SK-N-SH (cell line): ENCODE results near the gene GRIP2. TPM values are rescaled to one million over a fixed set of nuclear protein-coding genes. Genes with fewer than 3 reads are reported as not detected.
A peak's percentile ranks its signal among the peaks of the same experiment; 100 is the strongest.

ENCODE experiments used
- CTCF ChIA-PET: fragments of 300-600, 350-600 bp; formaldehyde crosslinking; extraction: SDS; loops from one replicate; lab custom pipeline; 2021; lab: Yijun Ruan, JAX
- POLR2A ChIA-PET: fragments of 350-600 bp; sonication (Branson Sonifier 250); formaldehyde crosslinking; extraction: SDS; loops from one replicate; lab custom pipeline; 2020; ENCODE audit warnings: antibody characterized with exemption, inconsistent platforms; lab: Yijun Ruan, JAX
- DNase-seq: peaks from one replicate; pipeline ENCODE4 v3.0.0; 2012
- H2AFZ ChIP-seq: fragments of 200-600 bp; sonication (generic); 2 replicates; pipeline ENCODE4 v1.8.1; 2016; ENCODE audit warnings: antibody characterized with exemption, mild to moderate bottlenecking, low read depth
- H3F3A ChIP-seq: fragments of 200-600 bp; sonication (generic); replicated peaks from 2 replicates; pipeline ENCODE3; 2016; ENCODE audit warnings: antibody characterized with exemption, mild to moderate bottlenecking; ENCODE audit not compliant: insufficient read depth
- H3K27ac ChIP-seq, 2 experiments: fragments of 200-500 bp in 1 of 2; fragments of 200-600 bp in 1 of 2; sonication (Bioruptor generic) in 1 of 2; sonication (generic), shearing (Covaris generic) in 1 of 2; 2 replicates each; pipeline versions ENCODE4 v1.5.1 to v1.6.1; 2014 to 2016; ENCODE audit warnings: low read depth in 2 of 2, inconsistent platforms in 1 of 2, low read length in 1 of 2, mild to moderate bottlenecking in 1 of 2, mixed read lengths in 1 of 2
- H3K27me3 ChIP-seq: fragments of 200-600 bp; sonication (generic), shearing (Covaris generic); 2 replicates; pipeline ENCODE4 v1.6.1; 2016; ENCODE audit warnings: mixed run types; ENCODE audit not compliant: insufficient read depth
- H3K36me3 ChIP-seq, 2 experiments: fragments of 200-500 bp in 1 of 2; fragments of 200-600 bp in 1 of 2; sonication (Bioruptor generic) in 1 of 2; sonication (generic) in 1 of 2; replicated peaks in 1 of 2; 2 replicates each; pipeline versions ENCODE3 to v1.5.1; 2014 to 2016; ENCODE audit warnings: low read length in 1 of 2, mild to moderate bottlenecking in 1 of 2; ENCODE audit not compliant: insufficient read depth in 2 of 2, control insufficient read depth in 1 of 2
- H3K4me1 ChIP-seq, 2 experiments: fragments of 200-500 bp in 1 of 2; fragments of 200-600 bp in 1 of 2; sonication (Bioruptor generic) in 1 of 2; sonication (generic), shearing (Covaris generic) in 1 of 2; 2 replicates each; pipeline versions ENCODE4 v1.5.1 to v1.6.1; 2014 to 2016; ENCODE audit warnings: low read depth in 1 of 2, low read length in 1 of 2, mixed run types in 1 of 2; ENCODE audit not compliant: insufficient read depth in 2 of 2, control insufficient read depth in 1 of 2
- H3K4me2 ChIP-seq: fragments of 200-600 bp; sonication (generic), shearing (Covaris generic); 2 replicates; pipeline ENCODE4 v1.6.1; 2017; ENCODE audit warnings: mixed run types
- H3K4me3 ChIP-seq, 2 experiments: fragments of 200-500 bp in 1 of 2; fragments of 200-600 bp in 1 of 2; sonication (Bioruptor generic) in 1 of 2; sonication (generic), shearing (Covaris generic) in 1 of 2; 2 replicates each; pipeline versions ENCODE4 v1.5.1 to v1.8.1; 2014 to 2016; ENCODE audit warnings: low read depth in 2 of 2, inconsistent platforms in 1 of 2, low read length in 1 of 2, mild to moderate bottlenecking in 1 of 2, mixed read lengths in 1 of 2, moderate library complexity in 1 of 2
- H3K79me2 ChIP-seq: fragments of 200-600 bp; sonication (generic); 2 replicates; pipeline ENCODE4 v1.8.1; 2017; ENCODE audit warnings: mild to moderate bottlenecking; ENCODE audit not compliant: insufficient read depth
- H3K9ac ChIP-seq: fragments of 200-600 bp; sonication (generic); 2 replicates; pipeline ENCODE4 v1.6.1; 2017; ENCODE audit warnings: mixed run types
- H3K9me2 ChIP-seq: fragments of 200-600 bp; sonication (generic); 2 replicates; pipeline ENCODE4 v1.6.1; 2017; ENCODE audit warnings: mixed run types
- H3K9me3 ChIP-seq: fragments of 200-600 bp; sonication (generic); 2 replicates; pipeline ENCODE4 v1.6.1; 2017; ENCODE audit warnings: mixed run types, mild to moderate bottlenecking, moderate library complexity
- H4K20me1 ChIP-seq: fragments of 200-600 bp; sonication (generic); 2 replicates; pipeline ENCODE4 v1.6.1; 2017; ENCODE audit warnings: mild to moderate bottlenecking, mixed run types; ENCODE audit not compliant: insufficient read depth
- CHD2 ChIP-seq: fragments of 150-350 bp; IDR thresholded peaks from 2 replicates; pipeline ENCODE4 v1.6.1; 2018; ENCODE audit warnings: low read length; ENCODE audit not compliant: partially characterized antibody
- ELF1 ChIP-seq: IDR thresholded peaks from 2 replicates; pipeline ENCODE4 v1.4.0; 2012
- EP300 ChIP-seq, 2 experiments: IDR thresholded peaks; 2 replicates each; pipeline versions ENCODE4 v1.4.0 to v1.6.1; 2012; ENCODE audit warnings: borderline replicate concordance in 1 of 2, low read depth in 1 of 2, low read length in 1 of 2
- FOSL2 ChIP-seq: IDR thresholded peaks from 2 replicates; pipeline ENCODE4 v1.4.0; 2012; ENCODE audit warnings: low read depth, mild to moderate bottlenecking, moderate library complexity, borderline replicate concordance
- JUND ChIP-seq: IDR thresholded peaks from 2 replicates; pipeline ENCODE4 v1.4.0; 2012
- MEF2A ChIP-seq: IDR thresholded peaks from 2 replicates; pipeline ENCODE4 v1.4.0; 2012; ENCODE audit warnings: low read depth, borderline replicate concordance
- MXI1 ChIP-seq: IDR thresholded peaks from 2 replicates; pipeline ENCODE4 v1.6.1; 2012; ENCODE audit warnings: mild to moderate bottlenecking, low read depth, low read length, improper control_type of control experiment
- NFIC ChIP-seq: IDR thresholded peaks from 2 replicates; pipeline ENCODE4 v1.4.0; 2012; ENCODE audit warnings: borderline replicate concordance
- POLR2AphosphoS5 ChIP-seq: IDR thresholded peaks from 2 replicates; pipeline ENCODE4 v1.6.1; 2012; ENCODE audit warnings: low read depth, low read length
- RCOR1 ChIP-seq: fragments of 150-350 bp; IDR thresholded peaks from 2 replicates; pipeline ENCODE4 v1.6.1; 2017; ENCODE audit warnings: antibody characterized with exemption, low read length
- RFX5 ChIP-seq: IDR thresholded peaks from 2 replicates; pipeline ENCODE4 v1.6.1; 2012; ENCODE audit warnings: mild to moderate bottlenecking, improper control_type of control experiment, low read length
- RXRA ChIP-seq: IDR thresholded peaks from 2 replicates; pipeline ENCODE4 v1.4.0; 2012; ENCODE audit warnings: low read depth, mild to moderate bottlenecking, borderline replicate concordance
- SMC3 ChIP-seq: IDR thresholded peaks from 2 replicates; pipeline ENCODE4 v1.6.1; 2012; ENCODE audit warnings: low read depth, low read length, improper control_type of control experiment
- TCF12 ChIP-seq: IDR thresholded peaks from 2 replicates; pipeline ENCODE4 v1.4.0; 2012
- TEAD4 ChIP-seq: IDR thresholded peaks from 2 replicates; pipeline ENCODE4 v1.4.0; 2012; ENCODE audit warnings: mild to moderate bottlenecking, borderline replicate concordance; ENCODE audit not compliant: insufficient read depth
- YY1 ChIP-seq: IDR thresholded peaks from 2 replicates; pipeline ENCODE4 v1.4.0; 2012; ENCODE audit warnings: low read depth, mild to moderate bottlenecking
- WGBS: methylation state at CpG from one replicate; pipeline ENCODE4 v1.1.6; 2017; ENCODE audit warnings: low lambda C conversion rate; 5-methylcytosine and 5-hydroxymethylcytosine counted together
- polyA plus RNA-seq, 3 experiments: library from polyadenylated mRNA; depleted of rRNA; stranded (reverse); fragments of >200 nt; gene quantifications; 2 replicates each; pipeline ENCODE4 v1.2.3, GENCODE V29; 2012
- TF ChIP-seq, protein P1 (sequence below): fragments of 150-350 bp; IDR thresholded peaks from 2 replicates; pipeline ENCODE4 v1.6.1; 2017; ENCODE audit warnings: antibody characterized with exemption, low read length, low read depth, borderline replicate concordance
- TF ChIP-seq, protein P2 (sequence below): IDR thresholded peaks from 2 replicates; pipeline ENCODE4; 2012
- TF ChIP-seq, protein P3 (sequence below): fragments of 150-350 bp; IDR thresholded peaks from 2 replicates; pipeline ENCODE4 v1.6.1; 2016; ENCODE audit warnings: mild to moderate bottlenecking, low read depth, low read length
- TF ChIP-seq, protein P4 (sequence below): IDR thresholded peaks from 2 replicates; pipeline ENCODE4 v1.4.0; 2012; ENCODE audit warnings: low read depth, borderline replicate concordance
- TF ChIP-seq, protein P5 (sequence below): fragments of 200-600 bp; sonication (generic); IDR thresholded peaks from 2 replicates; pipeline ENCODE4 v1.6.1; 2017; ENCODE audit warnings: antibody characterized with exemption, mild to moderate bottlenecking, moderate library complexity

Gene GRIP2
- polyA plus RNA-seq, 1 of the 3 experiments (the other 2 are of a cell fraction): 0.15 TPM

DNA sequence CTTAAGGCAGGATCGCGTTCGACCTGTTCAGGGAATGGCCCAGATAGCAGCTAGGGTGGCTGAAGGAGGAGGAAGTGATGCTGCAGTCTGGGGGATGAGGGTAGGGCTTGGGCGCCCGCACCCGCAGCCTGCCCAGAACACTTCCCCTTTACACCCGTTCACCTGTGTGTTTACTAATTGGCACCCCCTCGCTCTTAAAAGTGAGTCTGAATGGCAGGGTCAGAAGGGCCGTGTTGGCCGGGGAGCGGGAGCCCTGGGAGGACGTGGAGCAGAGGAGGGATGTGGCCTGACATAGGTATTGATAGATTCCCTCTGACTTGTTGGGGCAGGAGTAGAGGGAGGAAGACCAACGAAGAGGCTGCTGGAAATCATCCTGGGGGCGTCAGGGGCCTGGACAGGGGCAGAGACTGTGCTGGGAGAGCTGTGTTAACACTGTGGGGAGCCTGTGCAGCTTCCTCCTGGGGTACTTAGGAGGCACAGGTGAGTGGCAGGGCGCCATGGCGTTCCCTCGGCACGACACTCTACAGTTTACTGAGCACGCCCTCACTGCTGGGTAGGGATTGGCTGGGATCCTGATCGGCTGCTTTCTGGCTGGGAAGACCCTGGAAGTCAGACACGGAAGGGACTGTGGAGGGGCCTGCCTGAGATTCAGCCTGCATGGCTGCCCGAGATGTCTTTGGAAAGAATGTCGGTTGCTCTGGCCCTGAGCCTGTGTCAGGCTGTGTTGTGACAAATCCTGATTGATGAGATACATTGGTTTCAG is 86.1 kb downstream of the GRIP2 start (continued):
- TF ChIP-seq, protein P1, sequence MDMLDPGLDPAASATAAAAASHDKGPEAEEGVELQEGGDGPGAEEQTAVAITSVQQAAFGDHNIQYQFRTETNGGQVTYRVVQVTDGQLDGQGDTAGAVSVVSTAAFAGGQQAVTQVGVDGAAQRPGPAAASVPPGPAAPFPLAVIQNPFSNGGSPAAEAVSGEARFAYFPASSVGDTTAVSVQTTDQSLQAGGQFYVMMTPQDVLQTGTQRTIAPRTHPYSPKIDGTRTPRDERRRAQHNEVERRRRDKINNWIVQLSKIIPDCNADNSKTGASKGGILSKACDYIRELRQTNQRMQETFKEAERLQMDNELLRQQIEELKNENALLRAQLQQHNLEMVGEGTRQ: no peak
- TF ChIP-seq, protein P2, sequence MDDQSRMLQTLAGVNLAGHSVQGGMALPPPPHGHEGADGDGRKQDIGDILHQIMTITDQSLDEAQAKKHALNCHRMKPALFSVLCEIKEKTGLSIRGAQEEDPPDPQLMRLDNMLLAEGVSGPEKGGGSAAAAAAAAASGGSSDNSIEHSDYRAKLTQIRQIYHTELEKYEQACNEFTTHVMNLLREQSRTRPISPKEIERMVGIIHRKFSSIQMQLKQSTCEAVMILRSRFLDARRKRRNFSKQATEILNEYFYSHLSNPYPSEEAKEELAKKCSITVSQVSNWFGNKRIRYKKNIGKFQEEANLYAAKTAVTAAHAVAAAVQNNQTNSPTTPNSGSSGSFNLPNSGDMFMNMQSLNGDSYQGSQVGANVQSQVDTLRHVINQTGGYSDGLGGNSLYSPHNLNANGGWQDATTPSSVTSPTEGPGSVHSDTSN: no peak
- TF ChIP-seq RXRA (no peak), TCF12 (no peak), CHD2 (no peak), EP300 (IDR thresholded peaks at IDR 0.05; ENCODE audit: borderline replicate concordance in 1 of 2, low read depth in 1 of 2, low read length in 1 of 2) (no peak), YY1 (no peak), MXI1 (no peak)
- TF ChIP-seq, protein P3, sequence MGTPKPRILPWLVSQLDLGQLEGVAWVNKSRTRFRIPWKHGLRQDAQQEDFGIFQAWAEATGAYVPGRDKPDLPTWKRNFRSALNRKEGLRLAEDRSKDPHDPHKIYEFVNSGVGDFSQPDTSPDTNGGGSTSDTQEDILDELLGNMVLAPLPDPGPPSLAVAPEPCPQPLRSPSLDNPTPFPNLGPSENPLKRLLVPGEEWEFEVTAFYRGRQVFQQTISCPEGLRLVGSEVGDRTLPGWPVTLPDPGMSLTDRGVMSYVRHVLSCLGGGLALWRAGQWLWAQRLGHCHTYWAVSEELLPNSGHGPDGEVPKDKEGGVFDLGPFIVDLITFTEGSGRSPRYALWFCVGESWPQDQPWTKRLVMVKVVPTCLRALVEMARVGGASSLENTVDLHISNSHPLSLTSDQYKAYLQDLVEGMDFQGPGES: no peak

DNA sequence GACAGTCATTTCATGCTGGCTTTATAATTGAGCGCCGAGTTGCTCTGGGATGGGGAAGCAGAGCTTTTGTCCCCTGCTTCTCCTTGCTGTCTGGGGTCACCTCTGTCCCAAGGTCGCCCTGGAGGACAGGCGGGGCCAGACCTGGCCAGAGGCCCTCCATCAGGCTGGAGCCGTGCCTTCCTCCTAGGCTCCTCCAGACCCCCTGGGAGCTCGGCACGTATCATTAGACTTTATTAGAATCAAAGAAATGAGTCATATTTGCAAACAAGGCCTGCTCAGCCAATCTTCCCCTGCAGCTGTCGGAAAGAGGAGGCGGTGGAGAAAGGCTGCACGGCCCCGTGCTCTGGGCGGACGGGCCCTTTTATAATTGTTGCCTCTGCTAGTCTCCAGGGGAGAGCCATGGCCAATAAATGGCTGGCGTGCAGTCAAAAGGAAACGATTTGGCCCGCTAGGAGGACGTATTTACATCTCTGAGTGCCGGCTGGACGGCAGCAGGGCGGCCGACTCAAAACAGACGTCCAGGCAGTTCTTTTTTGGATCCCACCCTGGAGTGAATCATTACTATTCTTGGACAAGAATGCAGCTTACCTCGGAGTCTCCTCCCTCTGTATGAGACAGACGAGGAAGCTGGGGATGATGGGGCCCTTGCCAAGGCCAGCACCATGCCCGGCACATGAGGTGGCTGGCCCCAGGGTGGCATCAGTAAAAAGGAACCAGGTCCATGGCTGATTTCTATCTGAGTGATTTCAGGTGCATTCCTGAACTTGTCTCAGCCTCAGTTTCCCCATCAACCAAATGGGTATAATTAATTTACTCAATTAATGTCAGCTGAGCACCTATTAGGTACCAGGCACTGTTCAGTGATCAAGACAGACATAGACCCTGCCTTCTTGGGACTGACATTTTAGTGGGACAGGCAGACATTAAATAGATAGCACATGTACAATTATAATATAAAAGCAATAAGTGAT is 87.1 kb downstream of the GRIP2 start:
- peak overlapping the region; percentile 79 for H3K4me2 ChIP-seq
- peak overlapping the region; percentile 72 to 97 for H3K27ac ChIP-seq
- peak overlapping the region in 1 of 2 experiments; percentile 29; a peak in 2 of 4 replicates for H3K4me3 ChIP-seq
- H3K36me3 ChIP-seq: peaks cover 22 to 27% of the 10 kb centered on the region in 2 experiments
- no peaks in the 10 kb centered on the region for H3K9me2 ChIP-seq
- peak overlapping the region; percentile 75 for H3K9ac ChIP-seq
- H3K27me3 ChIP-seq: no peaks in the 10 kb centered on the region
- H3K79me2 ChIP-seq: no peaks in the 10 kb centered on the region
- DNase-seq: no peak
- no peaks in the 10 kb centered on the region; the same call in 1 of the 2 replicates for H4K20me1 ChIP-seq
- 12% methylated on average over 19 of the region's 25 CpGs for WGBS
- POLR2A ChIA-PET: interaction anchor here (1.0 kb wide), 1 partner anchor 50 kb away, joined by 5 read pairs; no protein-coding TSS in a partner anchor
- H3K4me1 ChIP-seq: peaks cover 11 to 24% of the 10 kb centered on the region in 2 experiments; a peak in 3 of 4 replicates
- H2AFZ ChIP-seq: no peak overlapping the region
- peaks cover 27% of the 10 kb centered on the region for H3F3A ChIP-seq
- no peaks in the 10 kb centered on the region for H3K9me3 ChIP-seq
- CTCF ChIA-PET: interaction anchor here (0.9 to 8.0 kb wide), 9 partner anchors 8 to 556 kb away, joined by 3 to 51 read pairs (median 4); no protein-coding TSS in a partner anchor
- TF ChIP-seq, protein P4, sequence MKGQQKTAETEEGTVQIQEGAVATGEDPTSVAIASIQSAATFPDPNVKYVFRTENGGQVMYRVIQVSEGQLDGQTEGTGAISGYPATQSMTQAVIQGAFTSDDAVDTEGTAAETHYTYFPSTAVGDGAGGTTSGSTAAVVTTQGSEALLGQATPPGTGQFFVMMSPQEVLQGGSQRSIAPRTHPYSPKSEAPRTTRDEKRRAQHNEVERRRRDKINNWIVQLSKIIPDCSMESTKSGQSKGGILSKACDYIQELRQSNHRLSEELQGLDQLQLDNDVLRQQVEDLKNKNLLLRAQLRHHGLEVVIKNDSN: no peak
- TF ChIP-seq TCF12: peak; percentile 73
- TF ChIP-seq CHD2: no peak
- no peak for TF ChIP-seq SMC3
- TF ChIP-seq RCOR1: no peak
- TF ChIP-seq NFIC: peak; percentile 85
- TF ChIP-seq FOSL2: peak; percentile 63
- TF ChIP-seq ELF1: no peak
- TF ChIP-seq POLR2AphosphoS5: peak; percentile 35; the same call in 1 of the 2 replicates
- TF ChIP-seq YY1: peak; percentile 51; the same call in 1 of the 2 replicates
- TF ChIP-seq MEF2A: peak; percentile 95
- TF ChIP-seq, protein P5, sequence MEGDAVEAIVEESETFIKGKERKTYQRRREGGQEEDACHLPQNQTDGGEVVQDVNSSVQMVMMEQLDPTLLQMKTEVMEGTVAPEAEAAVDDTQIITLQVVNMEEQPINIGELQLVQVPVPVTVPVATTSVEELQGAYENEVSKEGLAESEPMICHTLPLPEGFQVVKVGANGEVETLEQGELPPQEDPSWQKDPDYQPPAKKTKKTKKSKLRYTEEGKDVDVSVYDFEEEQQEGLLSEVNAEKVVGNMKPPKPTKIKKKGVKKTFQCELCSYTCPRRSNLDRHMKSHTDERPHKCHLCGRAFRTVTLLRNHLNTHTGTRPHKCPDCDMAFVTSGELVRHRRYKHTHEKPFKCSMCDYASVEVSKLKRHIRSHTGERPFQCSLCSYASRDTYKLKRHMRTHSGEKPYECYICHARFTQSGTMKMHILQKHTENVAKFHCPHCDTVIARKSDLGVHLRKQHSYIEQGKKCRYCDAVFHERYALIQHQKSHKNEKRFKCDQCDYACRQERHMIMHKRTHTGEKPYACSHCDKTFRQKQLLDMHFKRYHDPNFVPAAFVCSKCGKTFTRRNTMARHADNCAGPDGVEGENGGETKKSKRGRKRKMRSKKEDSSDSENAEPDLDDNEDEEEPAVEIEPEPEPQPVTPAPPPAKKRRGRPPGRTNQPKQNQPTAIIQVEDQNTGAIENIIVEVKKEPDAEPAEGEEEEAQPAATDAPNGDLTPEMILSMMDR: peak; percentile 23; the same call in 1 of the 2 replicates
- peak; percentile 61 for TF ChIP-seq JUND
- 0 out of 4 replicates have a peak, but pooled peaks of 1 of the 2 experiments have one; percentile 62 for TF ChIP-seq EP300 (IDR thresholded peaks at IDR 0.05; ENCODE audit: borderline replicate concordance in 1 of 2, low read depth in 1 of 2, low read length in 1 of 2)
- TF ChIP-seq, protein P1: no peak
- no peak for TF ChIP-seq RFX5
- TF ChIP-seq TEAD4: peak; percentile 52; the same call in 1 of the 2 replicates
